HepG2 (cell line): Measurements from ENCODE around the gene LYST. TPM values are rescaled to one million over a fixed set of nuclear protein-coding genes. Genes with fewer than 3 reads are reported as not detected.
A peak's percentile ranks its signal among the peaks of the same experiment; 100 is the strongest.

Experiments used
- AHR ChIP-seq: IDR thresholded peaks from 2 replicates; pipeline ENCODE4 v1.6.1; 2018; ENCODE audit warnings: missing genetic modification reagents, missing compliant biosample characterization
- ARNT2 ChIP-seq: sonication (generic); formaldehyde crosslinking; IDR thresholded peaks from 2 replicates; pipeline ENCODE4 v1.8.0; 2022; ENCODE audit warnings: mild to moderate bottlenecking, low read depth, missing genetic modification reagents, moderate library complexity
- CCDC6 ChIP-seq: sonication (generic); formaldehyde crosslinking; IDR thresholded peaks from 2 replicates; pipeline ENCODE4 v1.8.1; 2022; ENCODE audit warnings: mild to moderate bottlenecking, missing genetic modification reagents, moderate library complexity
- DNMT1 ChIP-seq: sonication (generic); formaldehyde crosslinking; IDR thresholded peaks from 2 replicates; pipeline ENCODE4 v1.5.1; 2020; ENCODE audit warnings: mild to moderate bottlenecking, missing genetic modification reagents
- ESRRA ChIP-seq: sonication (generic); formaldehyde crosslinking; IDR thresholded peaks from 2 replicates; pipeline ENCODE4 v1.5.1; 2020; ENCODE audit warnings: mild to moderate bottlenecking, low read depth, missing genetic modification reagents
- GTF3A ChIP-seq: sonication (generic); formaldehyde crosslinking; conservative IDR thresholded peaks from 2 replicates; pipeline ENCODE4 v1.4.0; 2020; ENCODE audit warnings: mild to moderate bottlenecking, missing genetic modification reagents
- IRF2 ChIP-seq: IDR thresholded peaks from 2 replicates; pipeline ENCODE4 v1.6.1; 2018; ENCODE audit warnings: missing genetic modification reagents, missing compliant biosample characterization
- MAZ ChIP-seq, 2 experiments: sonication (generic) in 1 of 2; formaldehyde crosslinking in 1 of 2; IDR thresholded peaks; 2 replicates each; pipeline versions ENCODE4 v1.5.0 to v1.6.1; 2012 to 2020; ENCODE audit warnings: low read depth in 2 of 2, mild to moderate bottlenecking in 2 of 2, borderline replicate concordance in 1 of 2, improper control_type of control experiment in 1 of 2, low read length in 1 of 2, missing genetic modification reagents in 1 of 2, moderate library complexity in 1 of 2
- NCOA2 ChIP-seq: sonication (generic); formaldehyde crosslinking; IDR thresholded peaks from 2 replicates; pipeline ENCODE4 v1.8.0; 2022; ENCODE audit warnings: inconsistent platforms
- PAX8 ChIP-seq: sonication (generic); formaldehyde crosslinking; IDR thresholded peaks from 2 replicates; pipeline ENCODE4 v1.8.0; 2022; ENCODE audit warnings: mild to moderate bottlenecking, missing genetic modification reagents, borderline replicate concordance
- PRMT3 ChIP-seq: sonication (generic); formaldehyde crosslinking; IDR thresholded peaks from 2 replicates; pipeline ENCODE4 v1.8.1; 2022; ENCODE audit warnings: low read depth, mild to moderate bottlenecking, moderate library complexity, missing genetic modification reagents, borderline replicate concordance
- RBAK ChIP-seq: sonication (generic); formaldehyde crosslinking; IDR thresholded peaks from 2 replicates; pipeline ENCODE4 v1.5.1; 2020; ENCODE audit warnings: mild to moderate bottlenecking, missing genetic modification reagents
- REXO4 ChIP-seq: sonication (generic); formaldehyde crosslinking; IDR thresholded peaks from 2 replicates; pipeline ENCODE4 v1.8.0; 2022; ENCODE audit warnings: missing genetic modification reagents, mild to moderate bottlenecking, borderline replicate concordance
- SOX13 ChIP-seq, 3 experiments: fragments of 450-650 bp in 1 of 3; sonication (generic) in 1 of 3; formaldehyde crosslinking in 1 of 3; IDR thresholded peaks in 2 of 3; conservative IDR thresholded peaks in 1 of 3; 2 replicates each; pipeline versions ENCODE4 v1.5.0 to v1.6.1; 2016 to 2020; ENCODE audit warnings: antibody characterized with exemption in 1 of 3, mild to moderate bottlenecking in 1 of 3, missing compliant biosample characterization in 1 of 3, missing genetic modification reagents in 1 of 3, moderate library complexity in 1 of 3
- TBP ChIP-seq: sonication (generic); formaldehyde crosslinking; IDR thresholded peaks from 2 replicates; pipeline ENCODE4 v1.5.0; 2020; ENCODE audit warnings: missing genetic modification reagents
- ZC3H4 ChIP-seq: sonication (generic); formaldehyde crosslinking; IDR thresholded peaks from 2 replicates; pipeline ENCODE4 v1.4.0; 2020; ENCODE audit warnings: missing genetic modification reagents, borderline replicate concordance
- ZFP41 ChIP-seq: sonication (generic); formaldehyde crosslinking; IDR thresholded peaks from 2 replicates; pipeline ENCODE4 v1.4.0; 2020; ENCODE audit warnings: mild to moderate bottlenecking, missing genetic modification reagents, borderline replicate concordance
- ZNF331 ChIP-seq: sonication (generic); formaldehyde crosslinking; IDR thresholded peaks from 2 replicates; pipeline ENCODE4 v1.4.0; 2020; ENCODE audit warnings: missing genetic modification reagents
- ZNF441 ChIP-seq: sonication (generic); formaldehyde crosslinking; IDR thresholded peaks from 2 replicates; pipeline ENCODE4 v1.7.0; 2021; ENCODE audit warnings: missing genetic modification reagents, borderline replicate concordance
- ZNF678 ChIP-seq: sonication (generic); formaldehyde crosslinking; IDR thresholded peaks from 2 replicates; pipeline ENCODE4 v1.4.0; 2020; ENCODE audit warnings: mild to moderate bottlenecking, missing genetic modification reagents
- ZNF776 ChIP-seq: sonication (generic); formaldehyde crosslinking; IDR thresholded peaks from 2 replicates; pipeline ENCODE4 v1.4.0; 2020; ENCODE audit warnings: mild to moderate bottlenecking, missing genetic modification reagents
- ZNF878 ChIP-seq: sonication (generic); formaldehyde crosslinking; IDR thresholded peaks from 2 replicates; pipeline ENCODE4 v1.8.1; 2023; ENCODE audit warnings: mild to moderate bottlenecking, missing genetic modification reagents, moderate library complexity
- ZNF883 ChIP-seq: sonication (generic); formaldehyde crosslinking; IDR thresholded peaks from 2 replicates; pipeline ENCODE4 v1.5.1; 2020; ENCODE audit warnings: mild to moderate bottlenecking, missing genetic modification reagents; ENCODE audit errors: not compliant biosample characterization
- polyA plus RNA-seq, 8 experiments: library from polyadenylated mRNA; depleted of rRNA in 3 of 8; stranded (reverse) in 7 of 8; unstranded in 1 of 8; fragments of >200 nt; fragmentation: Illumina TruSeq in 4 of 8; extraction: Trizol in 4 of 8; gene quantifications; 2 replicates each; pipeline versions ENCODE4 v1.2.1 to v1.2.3, GENCODE V29; 2011 to 2016; ENCODE audit warnings: low read depth in 4 of 8, missing spikeins in 1 of 8, mixed read lengths in 1 of 8; ENCODE audit not compliant: insufficient read depth in 1 of 8
- total RNA-seq, 5 experiments: library from RNA; depleted of rRNA; stranded (reverse); fragments of >200 nt; fragmentation: Illumina TruSeq; extraction: Trizol; gene quantifications; 2 replicates each; pipeline ENCODE4 v1.2.3, GENCODE V29; 2016; ENCODE audit warnings: low read depth in 1 of 5
- TF ChIP-seq, protein P1 (sequence below): sonication (generic); formaldehyde crosslinking; IDR thresholded peaks from 2 replicates; pipeline ENCODE4 v1.5.0; 2020; ENCODE audit warnings: mild to moderate bottlenecking, missing genetic modification reagents, borderline replicate concordance
- TF ChIP-seq, protein P2 (sequence below): sonication (generic); formaldehyde crosslinking; IDR thresholded peaks from 2 replicates; pipeline ENCODE4 v1.5.0; 2020; ENCODE audit warnings: mild to moderate bottlenecking, missing genetic modification reagents
- TF ChIP-seq, protein P3 (sequence below): sonication (generic); formaldehyde crosslinking; IDR thresholded peaks from 2 replicates; pipeline ENCODE4 v1.8.0; 2022; ENCODE audit warnings: missing genetic modification reagents, mild to moderate bottlenecking, borderline replicate concordance

LYST gene
- total and polyA plus RNA-seq, 2 of the 13 experiments (the other 11 are each of a cell fraction or from before 2014, with no cell fraction given), result 0.91 to 2.5 TPM

DNA sequence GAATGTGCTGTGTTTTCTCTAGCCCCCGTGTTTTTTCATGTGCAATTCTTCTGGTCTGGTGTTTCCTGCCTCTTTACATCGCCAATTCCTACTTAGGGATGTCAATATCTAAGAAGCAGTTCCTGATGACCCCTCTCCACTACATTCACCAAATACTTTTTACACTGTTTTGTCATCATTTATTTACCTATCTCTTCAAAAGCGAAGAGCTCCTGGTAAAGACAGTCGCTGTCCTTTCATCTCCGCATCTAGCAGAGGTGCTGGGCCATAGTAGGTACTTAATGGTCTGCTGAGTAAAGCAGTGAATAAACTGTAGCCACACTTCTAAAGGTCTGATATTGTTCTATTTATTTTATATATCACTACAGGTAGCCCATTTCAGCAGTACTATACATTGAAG, 43.0 kb downstream of the LYST start (continued):
- TF ChIP-seq PAX8 (no peak), AHR (CRISPR knock-in tag) (no peak), ZNF441 (CRISPR knock-in tag) (no peak), ZNF883 (no peak), REXO4 (CRISPR knock-in tag) (no peak), ZFP41 (CRISPR knock-in tag) (no peak), RBAK (CRISPR knock-in tag) (no peak), ARNT2 (CRISPR knock-in tag) (no peak), IRF2 (peak; percentile 68), GTF3A (CRISPR knock-in tag) (no peak), ZC3H4 (CRISPR knock-in tag) (no peak), ZNF678 (CRISPR knock-in tag) (no peak), TBP (no peak), CCDC6 (CRISPR knock-in tag) (no peak), MAZ (IDR thresholded peaks at IDR 0.05; ENCODE audit: borderline replicate concordance, low read depth, low read length) (no peak), MAZ (CRISPR knock-in tag; IDR thresholded peaks at IDR 0.05; ENCODE audit: low read depth) (no peak), ZNF331 (CRISPR knock-in tag) (0 out of 2 replicates have a peak, but pooled peaks have one; percentile 28), PRMT3 (CRISPR knock-in tag) (no peak), ZNF776 (CRISPR knock-in tag) (no peak), DNMT1 (CRISPR knock-in tag) (no peak), ESRRA (CRISPR knock-in tag) (no peak), SOX13 (IDR thresholded peaks at IDR 0.05) (no peak), SOX13 (CRISPR knock-in tag; conservative IDR thresholded peaks at IDR 0.05 in 1 of 2, IDR thresholded peaks at IDR 0.05 in 1 of 2) (peak in 1 of 2 experiments; percentile 68; a peak in 2 of 4 replicates), NCOA2 (peak; percentile 67), ZNF878 (CRISPR knock-in tag) (peak; percentile 41; the same call in 1 of the 2 replicates)
- TF ChIP-seq, protein P1, sequence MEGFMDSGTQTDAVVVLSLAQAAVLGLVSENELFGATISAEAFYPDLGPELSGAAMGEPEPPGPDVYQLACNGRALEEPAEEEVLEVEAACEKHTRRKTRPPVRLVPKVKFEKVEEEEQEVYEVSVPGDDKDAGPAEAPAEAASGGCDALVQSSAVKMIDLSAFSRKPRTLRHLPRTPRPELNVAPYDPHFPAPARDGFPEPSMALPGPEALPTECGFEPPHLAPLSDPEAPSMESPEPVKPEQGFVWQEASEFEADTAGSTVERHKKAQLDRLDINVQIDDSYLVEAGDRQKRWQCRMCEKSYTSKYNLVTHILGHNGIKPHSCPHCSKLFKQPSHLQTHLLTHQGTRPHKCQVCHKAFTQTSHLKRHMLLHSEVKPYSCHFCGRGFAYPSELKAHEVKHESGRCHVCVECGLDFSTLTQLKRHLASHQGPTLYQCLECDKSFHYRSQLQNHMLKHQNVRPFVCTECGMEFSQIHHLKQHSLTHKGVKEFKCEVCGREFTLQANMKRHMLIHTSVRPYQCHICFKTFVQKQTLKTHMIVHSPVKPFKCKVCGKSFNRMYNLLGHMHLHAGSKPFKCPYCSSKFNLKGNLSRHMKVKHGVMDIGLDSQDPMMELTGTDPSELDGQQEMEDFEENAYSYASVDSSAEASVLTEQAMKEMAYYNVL (CRISPR knock-in tag), result peak; percentile 22; the same call in 1 of the 2 replicates
- TF ChIP-seq, protein P2, sequence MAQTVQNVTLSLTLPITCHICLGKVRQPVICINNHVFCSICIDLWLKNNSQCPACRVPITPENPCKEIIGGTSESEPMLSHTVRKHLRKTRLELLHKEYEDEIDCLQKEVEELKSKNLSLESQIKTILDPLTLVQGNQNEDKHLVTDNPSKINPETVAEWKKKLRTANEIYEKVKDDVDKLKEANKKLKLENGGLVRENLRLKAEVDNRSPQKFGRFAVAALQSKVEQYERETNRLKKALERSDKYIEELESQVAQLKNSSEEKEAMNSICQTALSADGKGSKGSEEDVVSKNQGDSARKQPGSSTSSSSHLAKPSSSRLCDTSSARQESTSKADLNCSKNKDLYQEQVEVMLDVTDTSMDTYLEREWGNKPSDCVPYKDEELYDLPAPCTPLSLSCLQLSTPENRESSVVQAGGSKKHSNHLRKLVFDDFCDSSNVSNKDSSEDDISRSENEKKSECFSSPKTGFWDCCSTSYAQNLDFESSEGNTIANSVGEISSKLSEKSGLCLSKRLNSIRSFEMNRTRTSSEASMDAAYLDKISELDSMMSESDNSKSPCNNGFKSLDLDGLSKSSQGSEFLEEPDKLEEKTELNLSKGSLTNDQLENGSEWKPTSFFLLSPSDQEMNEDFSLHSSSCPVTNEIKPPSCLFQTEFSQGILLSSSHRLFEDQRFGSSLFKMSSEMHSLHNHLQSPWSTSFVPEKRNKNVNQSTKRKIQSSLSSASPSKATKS (CRISPR knock-in tag), result no peak
- TF ChIP-seq, protein P3, sequence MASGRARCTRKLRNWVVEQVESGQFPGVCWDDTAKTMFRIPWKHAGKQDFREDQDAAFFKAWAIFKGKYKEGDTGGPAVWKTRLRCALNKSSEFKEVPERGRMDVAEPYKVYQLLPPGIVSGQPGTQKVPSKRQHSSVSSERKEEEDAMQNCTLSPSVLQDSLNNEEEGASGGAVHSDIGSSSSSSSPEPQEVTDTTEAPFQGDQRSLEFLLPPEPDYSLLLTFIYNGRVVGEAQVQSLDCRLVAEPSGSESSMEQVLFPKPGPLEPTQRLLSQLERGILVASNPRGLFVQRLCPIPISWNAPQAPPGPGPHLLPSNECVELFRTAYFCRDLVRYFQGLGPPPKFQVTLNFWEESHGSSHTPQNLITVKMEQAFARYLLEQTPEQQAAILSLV (CRISPR knock-in tag), result no peak
